Stimulated activated CD4-positive, alpha-beta T cell treated with anti-CD3 and anti-CD28 coated beads, TNF-alpha, amount 100 ng/mL, for 4 hours (primary cell): ENCODE results near the gene PECR.
"Not testable (repeated sequence)": the region's sequence is repeated elsewhere in the genome, so short reads cannot be mapped to it uniquely, and the experiment has no call there.

Experiments used
- DNase-seq, 3 experiments: peaks; one replicate each; pipeline ENCODE4 v3.0.0-alpha.2; 2020; ENCODE audit warnings: low read depth in 3 of 3

Gene PECR

DNA sequence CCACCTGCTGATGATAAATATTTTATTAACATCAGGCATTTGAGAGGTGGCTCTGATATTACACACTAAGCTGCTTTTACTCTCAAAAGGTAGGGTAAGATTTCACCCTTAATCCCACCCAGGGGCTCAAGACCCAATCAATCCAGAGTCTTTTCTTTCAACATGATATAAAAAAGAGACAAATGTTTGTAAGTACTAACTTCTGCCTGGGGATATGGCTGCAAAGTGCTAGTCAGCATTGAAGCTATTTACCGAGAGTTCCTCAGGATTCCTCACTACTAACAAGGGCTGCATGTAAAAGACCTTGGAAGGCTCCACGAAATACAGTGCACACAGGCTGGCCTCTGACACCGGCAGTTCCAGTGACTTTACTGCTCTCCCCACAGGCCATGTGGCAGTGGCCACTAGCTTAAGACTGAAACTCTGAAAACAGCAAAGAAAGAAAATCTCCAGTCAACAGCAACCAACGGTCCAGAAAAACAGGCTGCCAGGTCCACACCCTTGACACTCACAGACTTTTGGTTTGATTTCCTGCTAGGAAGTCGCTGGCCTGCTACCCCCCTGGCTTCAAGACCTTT is 79.4 kb downstream of the PECR start:
- DNase-seq = no peak

DNA sequence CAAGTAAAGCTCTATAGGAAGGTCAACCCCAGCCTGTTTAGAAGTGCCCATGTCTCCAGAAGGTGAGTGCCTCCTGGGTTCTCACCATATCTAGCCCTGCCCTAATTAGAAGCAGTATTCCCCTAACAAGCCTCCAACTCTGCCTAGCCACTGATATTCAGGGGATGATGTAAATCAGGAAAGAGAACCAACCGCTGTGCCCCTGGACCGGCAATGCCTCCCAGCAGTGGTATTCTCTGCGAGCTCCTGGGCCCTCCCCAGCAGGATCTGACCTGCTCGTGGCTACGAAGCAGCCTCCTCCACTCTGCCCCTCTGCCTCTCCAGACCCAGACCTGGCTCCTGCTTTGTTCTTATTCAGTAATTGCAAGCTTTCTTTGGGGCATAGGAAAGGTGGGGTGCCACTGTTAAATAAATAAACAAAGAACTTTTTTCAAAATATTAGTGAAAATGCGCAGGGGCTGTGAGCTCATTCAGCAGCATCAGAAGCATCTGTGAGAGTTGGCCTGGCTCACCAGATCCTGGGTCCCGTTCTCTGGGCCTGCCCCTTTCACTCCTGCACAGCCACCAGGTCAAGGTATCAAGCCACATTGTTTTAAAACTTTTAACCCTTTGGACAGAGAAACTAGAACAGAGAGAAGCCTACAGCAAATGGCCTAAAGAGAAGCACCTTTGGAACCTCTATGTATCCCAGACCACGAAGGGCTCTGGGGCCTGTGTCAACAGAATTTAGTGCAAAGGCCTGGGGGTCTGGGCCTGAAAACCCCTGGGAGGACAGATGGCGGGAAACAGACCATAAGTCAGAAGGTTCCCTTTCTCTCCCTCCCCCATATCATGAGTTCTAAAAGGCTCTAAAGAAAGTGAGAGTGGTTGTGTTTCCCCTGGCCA is 80.2 kb downstream of the PECR start:
- DNase-seq = no peak

DNA sequence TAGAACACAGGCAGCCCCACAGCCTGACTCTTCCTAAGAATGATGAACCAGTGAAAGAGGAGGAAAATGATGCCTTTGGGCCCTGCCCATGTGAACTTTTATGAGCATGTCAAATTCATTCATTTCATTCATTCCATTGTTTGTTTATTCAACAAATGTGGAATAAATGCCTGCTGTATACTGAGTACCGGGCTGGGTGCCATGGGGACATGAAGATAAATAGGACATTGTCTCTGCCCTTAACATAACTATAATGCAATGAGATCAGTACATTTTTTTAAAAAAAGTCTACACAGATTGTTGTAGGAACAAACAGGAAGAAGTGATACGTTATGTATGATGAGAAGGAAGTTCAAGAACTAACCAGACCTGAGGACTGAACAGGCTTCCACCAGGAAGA is 83.0 kb downstream of the PECR start:
- no peak for DNase-seq

DNA sequence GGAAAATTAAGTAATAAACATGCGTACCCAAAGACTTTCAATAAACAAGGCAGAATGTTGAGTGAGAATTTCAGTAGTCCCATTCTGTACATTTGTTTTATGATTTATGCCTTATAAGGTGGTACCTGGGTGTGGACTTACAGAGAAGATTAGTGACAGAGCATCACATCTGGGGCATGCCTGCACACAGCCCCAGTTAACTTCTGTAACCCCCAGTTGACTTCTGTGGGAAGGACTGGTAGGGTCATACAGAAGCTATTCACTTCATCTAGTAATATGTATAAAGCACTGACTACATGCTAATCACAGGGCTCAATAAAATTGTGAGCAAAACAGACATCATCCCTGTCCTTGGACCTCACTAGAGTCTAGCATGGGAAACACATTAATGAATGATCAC is 84.4 kb downstream of the PECR start:
- no peak for DNase-seq

DNA sequence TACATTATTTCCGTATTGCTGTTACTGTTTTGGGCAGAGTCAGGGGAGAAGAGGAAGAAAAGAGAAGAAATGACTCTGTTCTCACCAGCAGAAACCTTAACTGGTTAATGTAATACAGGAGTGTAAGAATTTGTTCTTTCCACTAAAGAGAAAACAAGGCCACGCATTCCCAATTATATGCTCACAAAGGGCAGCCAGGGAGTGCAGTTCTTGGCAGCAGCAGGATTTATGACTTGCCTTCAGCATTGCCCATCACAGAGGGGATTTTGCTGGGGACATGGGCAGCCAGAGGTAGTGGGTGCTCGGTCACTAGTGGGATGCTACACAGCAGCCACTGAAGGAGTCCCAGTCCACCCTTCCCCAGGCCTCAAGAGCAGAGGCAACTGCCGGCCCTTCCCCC is 86.7 kb downstream of the PECR start:
- no peak for DNase-seq

DNA sequence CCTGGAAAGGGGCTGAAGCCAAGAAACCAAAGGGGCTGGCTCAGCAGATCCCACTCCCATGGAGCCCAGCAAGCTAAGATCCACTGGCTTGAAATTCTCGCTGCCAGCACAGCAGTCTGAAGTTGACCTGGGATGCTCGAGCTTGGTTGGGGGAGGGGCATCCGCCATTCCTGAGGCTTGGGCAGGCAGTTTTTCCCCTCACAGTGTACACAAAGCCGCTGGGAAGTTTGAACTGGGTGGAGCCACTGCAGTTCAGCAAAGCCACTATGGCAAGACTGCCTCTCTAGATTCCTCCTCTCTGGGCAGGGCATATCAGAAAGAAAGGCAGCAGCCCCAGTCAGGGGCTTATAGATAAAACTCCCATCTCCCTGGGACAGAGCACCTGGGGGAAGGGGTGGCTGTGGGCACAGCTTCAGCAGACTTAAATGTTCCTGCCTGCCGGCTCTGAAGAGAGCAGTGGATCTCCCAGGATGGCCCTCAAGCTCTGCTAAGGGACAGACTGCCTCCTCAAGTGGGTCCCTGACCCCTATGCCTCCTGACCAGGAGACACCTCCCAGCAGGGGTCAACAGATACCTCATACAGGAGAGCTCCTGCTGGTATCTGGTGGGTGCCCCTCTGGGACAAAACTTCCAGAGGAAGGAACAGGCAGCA is 92.9 kb downstream of the PECR start:
- not testable (repeated sequence) for DNase-seq
